Measurements from ENCODE around the gene EDDM13. TPM values are rescaled to one million over a fixed set of nuclear protein-coding genes. Genes with fewer than 3 reads are reported as not detected.
A peak's percentile ranks its signal among the peaks of the same experiment; 100 is the strongest.

The EDDM13 gene
- total RNA-seq, 1 donor from 2014 or later = not detected

- Mint-ChIP-seq H3K27ac (no peak overlapping the region), H3K4me3 (no peak overlapping the region), H3K4me1 (no peaks in the 10 kb centered on the region), H3K36me3 (no peaks in the 10 kb centered on the region), H3K27me3 (ENCODE audit: insufficient read depth, low read depth) (peaks cover 2% of the 10 kb centered on the region), H3K9me3 (peaks cover 25% of the 10 kb centered on the region)
- Histone ChIP-seq H3F3A (ENCODE audit: low read depth) (no peaks in the 10 kb centered on the region), H4K20me1 (ENCODE audit: low read depth) (no peaks in the 10 kb centered on the region), H3K27ac (no peak overlapping the region), H3K9ac (no peak overlapping the region), H3K27me3 (no peaks in the 10 kb centered on the region), H2AFZ (replicated peaks) (no peak overlapping the region), H3K4me1 (no peaks in the 10 kb centered on the region), H3K79me2 (ENCODE audit: low read depth) (no peaks in the 10 kb centered on the region), H3K9me3 (ENCODE audit: low read depth) (no peaks in the 10 kb centered on the region), H3K36me3 (no peaks in the 10 kb centered on the region), H3K4me3 (no peak overlapping the region), H3K4me2 (no peak overlapping the region)
- peak; percentile 82 for TF ChIP-seq CTCF (IDR thresholded peaks at IDR 0.05)
- no peak for TF ChIP-seq EZH2phosphoT487 (IDR thresholded peaks at IDR 0.05)
- no peak for TF ChIP-seq EZH2 (IDR thresholded peaks at IDR 0.05)
- peak; percentile 68 for DNase-seq (ENCODE audit: low spot score)
Observed at GRCh38 chr19:56350416-56351045, 78.0 kb downstream of the EDDM13 start.

- H3K27ac Mint-ChIP-seq = no peak overlapping the region
- TF ChIP-seq EZH2 (IDR thresholded peaks at IDR 0.05) (no peak), EZH2phosphoT487 (IDR thresholded peaks at IDR 0.05) (no peak), CTCF (IDR thresholded peaks at IDR 0.05) (no peak)
- no peaks in the 10 kb centered on the region for H3K9me3 ChIP-seq (ENCODE audit: low read depth)
- H3K4me1 ChIP-seq = no peaks in the 10 kb centered on the region
- H3K9ac ChIP-seq = no peak overlapping the region
- H3K4me3 ChIP-seq = no peak overlapping the region
- H3K27ac ChIP-seq = no peak overlapping the region
- H2AFZ ChIP-seq (replicated peaks) = no peak overlapping the region
- peaks cover 2% of the 10 kb centered on the region for H3K27me3 Mint-ChIP-seq (ENCODE audit: insufficient read depth, low read depth)
- no peaks in the 10 kb centered on the region for H3K79me2 ChIP-seq (ENCODE audit: low read depth)
- no peaks in the 10 kb centered on the region for H4K20me1 ChIP-seq (ENCODE audit: low read depth)
- no peaks in the 10 kb centered on the region for H3F3A ChIP-seq (ENCODE audit: low read depth)
- peaks cover 21% of the 10 kb centered on the region for H3K9me3 Mint-ChIP-seq
- DNase-seq (ENCODE audit: low spot score) = no peak
- H3K4me2 ChIP-seq = no peak overlapping the region
- H3K36me3 Mint-ChIP-seq = no peaks in the 10 kb centered on the region
- no peak overlapping the region for H3K4me3 Mint-ChIP-seq
- no peaks in the 10 kb centered on the region for H3K36me3 ChIP-seq
- H3K27me3 ChIP-seq = no peaks in the 10 kb centered on the region
- H3K4me1 Mint-ChIP-seq = no peaks in the 10 kb centered on the region
Observed at GRCh38 chr19:56351208-56351607, 78.7 kb downstream of the EDDM13 start.

GRCh38 chr19:56355517-56355916, 83.0 kb downstream of the EDDM13 start:
- no peak overlapping the region for H3K27ac Mint-ChIP-seq
- no peaks in the 10 kb centered on the region for H3K36me3 Mint-ChIP-seq
- H2AFZ ChIP-seq (replicated peaks) = no peak overlapping the region
- H3K36me3 ChIP-seq = no peaks in the 10 kb centered on the region
- TF ChIP-seq EZH2 (IDR thresholded peaks at IDR 0.05) (no peak), EZH2phosphoT487 (IDR thresholded peaks at IDR 0.05) (no peak), CTCF (IDR thresholded peaks at IDR 0.05) (no peak)
- no peak for DNase-seq (ENCODE audit: low spot score)
- no peaks in the 10 kb centered on the region for H3F3A ChIP-seq (ENCODE audit: low read depth)
- H3K9me3 ChIP-seq (ENCODE audit: low read depth) = peaks cover 9% of the 10 kb centered on the region
- no peak overlapping the region for H3K9ac ChIP-seq
- no peaks in the 10 kb centered on the region for H3K27me3 Mint-ChIP-seq (ENCODE audit: insufficient read depth, low read depth)
- no peak overlapping the region for H3K4me2 ChIP-seq
- H3K27ac ChIP-seq = no peak overlapping the region
- no peaks in the 10 kb centered on the region for H3K79me2 ChIP-seq (ENCODE audit: low read depth)
- H3K4me3 ChIP-seq = no peak overlapping the region
- no peaks in the 10 kb centered on the region for H3K27me3 ChIP-seq
- no peaks in the 10 kb centered on the region for H3K4me1 Mint-ChIP-seq
- H3K4me3 Mint-ChIP-seq = no peak overlapping the region
- H3K4me1 ChIP-seq = no peaks in the 10 kb centered on the region
- peaks cover 31% of the 10 kb centered on the region for H3K9me3 Mint-ChIP-seq
- no peaks in the 10 kb centered on the region for H4K20me1 ChIP-seq (ENCODE audit: low read depth)
